SK-N-SH treated with all-trans-retinoic acid at 6 μM for 48 hours (cell line): ENCODE measurements around the gene TESMIN.

Source experiments
- ATAC-seq: fragments of 200-7000 bp; cut with Tn5 transposase; 3 replicates; pipeline ENCODE4 v1.9.1; 2020; ENCODE audit warnings: mild to moderate bottlenecking, moderate library complexity
- ARNTL ChIP-seq: fragments of 450-650 bp; formaldehyde crosslinking; IDR thresholded peaks from 2 replicates; pipeline ENCODE4 v1.5.0; 2020; ENCODE audit warnings: low read depth, mild to moderate bottlenecking, moderate library complexity, borderline replicate concordance
- CREB5 ChIP-seq: fragments of 250-450 bp; sonication (Bioruptor Pico); IDR thresholded peaks from 2 replicates; pipeline ENCODE4 v1.5.1; 2020; ENCODE audit warnings: low read depth, mild to moderate bottlenecking, moderate library complexity
- CSDC2 ChIP-seq: fragments of 250-450 bp; sonication (Bioruptor Pico); IDR thresholded peaks from 2 replicates; pipeline ENCODE4 v1.5.0; 2020; ENCODE audit warnings: mild to moderate bottlenecking, moderate library complexity
- CSRNP3 ChIP-seq: fragments of 250-450 bp; sonication (Bioruptor Pico); IDR thresholded peaks from 2 replicates; pipeline ENCODE4 v1.5.1; 2021; ENCODE audit warnings: mild to moderate bottlenecking, moderate library complexity
- ESRRG ChIP-seq: fragments of 250-450 bp; sonication (Bioruptor Pico); IDR thresholded peaks from 2 replicates; pipeline ENCODE4 v1.6.1; 2021; ENCODE audit warnings: mild to moderate bottlenecking
- GLIS3 ChIP-seq: fragments of 250-450 bp; sonication (Bioruptor Pico); IDR thresholded peaks from 2 replicates; pipeline ENCODE4 v1.5.0; 2020; ENCODE audit warnings: mild to moderate bottlenecking, moderate library complexity
- ISL1 ChIP-seq: fragments of 250-450 bp; sonication (Bioruptor Pico); IDR thresholded peaks from 2 replicates; pipeline ENCODE4 v2.1.2; 2022; ENCODE audit warnings: mild to moderate bottlenecking, moderate library complexity
- OSR1 ChIP-seq: fragments of 250-450 bp; sonication (Bioruptor Pico); IDR thresholded peaks from 2 replicates; pipeline ENCODE4 v1.8.0; 2022; ENCODE audit warnings: moderate library complexity, mild to moderate bottlenecking, inconsistent platforms
- POU6F1 ChIP-seq: fragments of 250-450 bp; sonication (Bioruptor Pico); IDR thresholded peaks from 2 replicates; pipeline ENCODE4 v1.8.0; 2021; ENCODE audit warnings: low read depth, mild to moderate bottlenecking, moderate library complexity, borderline replicate concordance
- PPARA ChIP-seq: fragments of 250-450 bp; sonication (Bioruptor Pico); IDR thresholded peaks from 2 replicates; pipeline ENCODE4 v1.5.0; 2020; ENCODE audit warnings: mild to moderate bottlenecking, borderline replicate concordance
- RARB ChIP-seq: fragments of 250-450 bp; sonication (Bioruptor Pico); IDR thresholded peaks from 2 replicates; pipeline ENCODE4 v1.8.0; 2021; ENCODE audit warnings: mild to moderate bottlenecking, moderate library complexity
- TCF4 ChIP-seq: fragments of 250-450 bp; sonication (Bioruptor Pico); IDR thresholded peaks from 2 replicates; pipeline ENCODE4 v1.8.0; 2021; ENCODE audit warnings: mild to moderate bottlenecking, moderate library complexity, borderline replicate concordance
- TOX ChIP-seq: fragments of 250-450 bp; sonication (Bioruptor Pico); IDR thresholded peaks from 2 replicates; pipeline ENCODE4 v1.8.0; 2021; ENCODE audit warnings: mild to moderate bottlenecking, moderate library complexity, borderline replicate concordance
- ZC3H10 ChIP-seq: fragments of 250-450 bp; sonication (Bioruptor Pico); IDR thresholded peaks from 2 replicates; pipeline ENCODE4 v1.5.1; 2021; ENCODE audit warnings: mild to moderate bottlenecking, moderate library complexity
- ZFP3 ChIP-seq: fragments of 250-450 bp; sonication (Bioruptor Pico); IDR thresholded peaks from 2 replicates; pipeline ENCODE4 v1.5.0; 2020; ENCODE audit warnings: mild to moderate bottlenecking, moderate library complexity
- ZFP30 ChIP-seq: fragments of 450-650 bp; formaldehyde crosslinking; IDR thresholded peaks from 2 replicates; pipeline ENCODE4 v1.5.0; 2022; ENCODE audit warnings: mild to moderate bottlenecking, moderate library complexity
- ZNF565 ChIP-seq: fragments of 450-650 bp; formaldehyde crosslinking; conservative IDR thresholded peaks from 2 replicates; pipeline ENCODE4 v1.5.0; 2020; ENCODE audit warnings: low read depth, mild to moderate bottlenecking, moderate library complexity
- ZNF70 ChIP-seq: fragments of 450-650 bp; formaldehyde crosslinking; IDR thresholded peaks from 2 replicates; pipeline ENCODE4 v1.5.0; 2020; ENCODE audit warnings: mild to moderate bottlenecking, moderate library complexity
- ZNF8 ChIP-seq: fragments of 450-650 bp; formaldehyde crosslinking; IDR thresholded peaks from 2 replicates; pipeline ENCODE4 v1.5.0; 2020; ENCODE audit warnings: mild to moderate bottlenecking, moderate library complexity
- TF ChIP-seq, protein P1 (sequence below): fragments of 250-450 bp; sonication (Bioruptor Pico); IDR thresholded peaks from 2 replicates; pipeline ENCODE4 v1.5.0; 2020; ENCODE audit warnings: mild to moderate bottlenecking, moderate library complexity
- TF ChIP-seq, protein P2 (sequence below): fragments of 250-450 bp; sonication (Bioruptor Pico); IDR thresholded peaks from 2 replicates; pipeline ENCODE4 v1.8.0; 2020; ENCODE audit warnings: mild to moderate bottlenecking, moderate library complexity, borderline replicate concordance

TESMIN gene, protein sequence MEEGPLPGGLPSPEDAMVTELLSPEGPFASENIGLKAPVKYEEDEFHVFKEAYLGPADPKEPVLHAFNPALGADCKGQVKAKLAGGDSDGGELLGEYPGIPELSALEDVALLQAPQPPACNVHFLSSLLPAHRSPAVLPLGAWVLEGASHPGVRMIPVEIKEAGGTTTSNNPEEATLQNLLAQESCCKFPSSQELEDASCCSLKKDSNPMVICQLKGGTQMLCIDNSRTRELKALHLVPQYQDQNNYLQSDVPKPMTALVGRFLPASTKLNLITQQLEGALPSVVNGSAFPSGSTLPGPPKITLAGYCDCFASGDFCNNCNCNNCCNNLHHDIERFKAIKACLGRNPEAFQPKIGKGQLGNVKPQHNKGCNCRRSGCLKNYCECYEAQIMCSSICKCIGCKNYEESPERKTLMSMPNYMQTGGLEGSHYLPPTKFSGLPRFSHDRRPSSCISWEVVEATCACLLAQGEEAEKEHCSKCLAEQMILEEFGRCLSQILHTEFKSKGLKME

DNA sequence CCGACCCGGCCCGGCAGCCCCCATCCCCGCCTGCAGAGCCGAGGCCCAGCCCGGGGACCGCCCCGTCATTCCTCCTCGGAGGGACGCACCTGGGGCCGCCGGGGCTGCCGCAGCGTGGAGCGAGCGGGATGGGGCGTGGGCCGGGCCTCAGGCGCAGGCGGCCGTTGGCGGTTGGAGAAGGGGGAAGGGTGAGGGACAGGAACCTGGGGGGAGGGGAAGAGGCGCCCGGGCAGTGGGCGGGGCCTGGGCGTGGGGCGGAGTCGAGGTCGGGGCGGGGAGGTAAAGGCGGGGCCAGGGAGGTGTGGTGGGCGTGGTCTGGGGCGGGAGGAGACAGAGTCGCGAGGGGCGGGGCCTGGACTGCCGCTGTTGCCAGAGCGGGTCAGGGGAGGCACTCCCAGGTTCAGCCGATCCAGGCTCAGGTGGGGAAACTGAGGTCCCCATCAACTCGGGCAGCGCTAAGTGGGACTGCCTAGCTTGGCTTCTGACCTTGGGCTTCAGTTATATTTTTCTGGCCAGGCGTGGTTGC, at the start of gene TESMIN:
TESMIN (minus strand) TSS at position 190 of the 526 bp plus-strand sequence. CDS start 860 bp downstream, outside the sequence.
- peak; percentile 93 for ATAC-seq
- TF ChIP-seq ZNF70 (no peak), PPARA (CRISPR knock-in tag) (no peak), ZFP30 (no peak), ARNTL (CRISPR knock-in tag) (no peak)

- no peak for TF ChIP-seq ZC3H10 (CRISPR knock-in tag)
- TF ChIP-seq TCF4 (CRISPR knock-in tag): no peak
- TF ChIP-seq OSR1 (CRISPR knock-in tag): no peak
- no peak for TF ChIP-seq RARB (CRISPR knock-in tag)
- TF ChIP-seq CREB5 (CRISPR knock-in tag): no peak
- TF ChIP-seq, protein P1, sequence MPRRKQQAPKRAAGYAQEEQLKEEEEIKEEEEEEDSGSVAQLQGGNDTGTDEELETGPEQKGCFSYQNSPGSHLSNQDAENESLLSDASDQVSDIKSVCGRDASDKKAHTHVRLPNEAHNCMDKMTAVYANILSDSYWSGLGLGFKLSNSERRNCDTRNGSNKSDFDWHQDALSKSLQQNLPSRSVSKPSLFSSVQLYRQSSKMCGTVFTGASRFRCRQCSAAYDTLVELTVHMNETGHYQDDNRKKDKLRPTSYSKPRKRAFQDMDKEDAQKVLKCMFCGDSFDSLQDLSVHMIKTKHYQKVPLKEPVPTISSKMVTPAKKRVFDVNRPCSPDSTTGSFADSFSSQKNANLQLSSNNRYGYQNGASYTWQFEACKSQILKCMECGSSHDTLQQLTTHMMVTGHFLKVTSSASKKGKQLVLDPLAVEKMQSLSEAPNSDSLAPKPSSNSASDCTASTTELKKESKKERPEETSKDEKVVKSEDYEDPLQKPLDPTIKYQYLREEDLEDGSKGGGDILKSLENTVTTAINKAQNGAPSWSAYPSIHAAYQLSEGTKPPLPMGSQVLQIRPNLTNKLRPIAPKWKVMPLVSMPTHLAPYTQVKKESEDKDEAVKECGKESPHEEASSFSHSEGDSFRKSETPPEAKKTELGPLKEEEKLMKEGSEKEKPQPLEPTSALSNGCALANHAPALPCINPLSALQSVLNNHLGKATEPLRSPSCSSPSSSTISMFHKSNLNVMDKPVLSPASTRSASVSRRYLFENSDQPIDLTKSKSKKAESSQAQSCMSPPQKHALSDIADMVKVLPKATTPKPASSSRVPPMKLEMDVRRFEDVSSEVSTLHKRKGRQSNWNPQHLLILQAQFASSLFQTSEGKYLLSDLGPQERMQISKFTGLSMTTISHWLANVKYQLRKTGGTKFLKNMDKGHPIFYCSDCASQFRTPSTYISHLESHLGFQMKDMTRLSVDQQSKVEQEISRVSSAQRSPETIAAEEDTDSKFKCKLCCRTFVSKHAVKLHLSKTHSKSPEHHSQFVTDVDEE (CRISPR knock-in tag): no peak
- no peak for TF ChIP-seq GLIS3 (CRISPR knock-in tag)
- TF ChIP-seq CSDC2 (CRISPR knock-in tag): no peak
- no peak for TF ChIP-seq ZNF70
- no peak for TF ChIP-seq CSRNP3 (CRISPR knock-in tag)
- TF ChIP-seq ZNF565 (CRISPR knock-in tag): no peak
- no peak for TF ChIP-seq ARNTL (CRISPR knock-in tag)
- TF ChIP-seq ZNF8: no peak
- TF ChIP-seq, protein P2, sequence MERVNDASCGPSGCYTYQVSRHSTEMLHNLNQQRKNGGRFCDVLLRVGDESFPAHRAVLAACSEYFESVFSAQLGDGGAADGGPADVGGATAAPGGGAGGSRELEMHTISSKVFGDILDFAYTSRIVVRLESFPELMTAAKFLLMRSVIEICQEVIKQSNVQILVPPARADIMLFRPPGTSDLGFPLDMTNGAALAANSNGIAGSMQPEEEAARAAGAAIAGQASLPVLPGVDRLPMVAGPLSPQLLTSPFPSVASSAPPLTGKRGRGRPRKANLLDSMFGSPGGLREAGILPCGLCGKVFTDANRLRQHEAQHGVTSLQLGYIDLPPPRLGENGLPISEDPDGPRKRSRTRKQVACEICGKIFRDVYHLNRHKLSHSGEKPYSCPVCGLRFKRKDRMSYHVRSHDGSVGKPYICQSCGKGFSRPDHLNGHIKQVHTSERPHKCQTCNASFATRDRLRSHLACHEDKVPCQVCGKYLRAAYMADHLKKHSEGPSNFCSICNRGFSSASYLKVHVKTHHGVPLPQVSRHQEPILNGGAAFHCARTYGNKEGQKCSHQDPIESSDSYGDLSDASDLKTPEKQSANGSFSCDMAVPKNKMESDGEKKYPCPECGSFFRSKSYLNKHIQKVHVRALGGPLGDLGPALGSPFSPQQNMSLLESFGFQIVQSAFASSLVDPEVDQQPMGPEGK (CRISPR knock-in tag): no peak
- no peak for TF ChIP-seq ISL1 (CRISPR knock-in tag)
- no peak for TF ChIP-seq PPARA (CRISPR knock-in tag)
- TF ChIP-seq TOX: no peak
- TF ChIP-seq ZFP30: no peak
- ATAC-seq: peak; percentile 74
Measured at GRCh38 chr11:68798221-68798813, 47.0 kb upstream of the TESMIN start.

GRCh38 chr11:68796801-68797200, 45.5 kb upstream of the TESMIN start:
- ATAC-seq: no peak
- TF ChIP-seq CSDC2 (CRISPR knock-in tag) (no peak), ARNTL (CRISPR knock-in tag) (no peak), ZFP3 (CRISPR knock-in tag) (no peak), ZC3H10 (CRISPR knock-in tag) (no peak), ESRRG (CRISPR knock-in tag) (no peak), ZNF8 (no peak), RARB (CRISPR knock-in tag) (no peak), PPARA (CRISPR knock-in tag) (no peak), OSR1 (CRISPR knock-in tag) (no peak), POU6F1 (CRISPR knock-in tag) (no peak)
- TF ChIP-seq, protein P1 (CRISPR knock-in tag): no peak
- TF ChIP-seq, protein P2 (CRISPR knock-in tag): no peak
